GM21529 (cell line): ENCODE data around the gene GRIK3.
"Not testable (repeated sequence)": the region's sequence is repeated elsewhere in the genome, so short reads cannot be mapped to it uniquely, and the experiment has no call there.

Source experiments
- ATAC-seq: cut with Tn5 transposase; IDR thresholded peaks from one replicate; pipeline ENCODE4 v1.9.1; 2021; ENCODE audit not compliant: unreplicated experiment

GRIK3 gene

GRCh38 chr1:36911561-36912364, 122.6 kb downstream of the GRIK3 start:
- ATAC-seq = no peak

GRCh38 chr1:36910886-36911540, 123.3 kb downstream of the GRIK3 start:
- ATAC-seq = no peak

- no peak for ATAC-seq
Measured at GRCh38 chr1:36909946-36910725, 124.2 kb downstream of the GRIK3 start.

GRCh38 chr1:36909359-36909758, 125.0 kb downstream of the GRIK3 start:
- not testable (repeated sequence) for ATAC-seq

- no peak for ATAC-seq
Measured at GRCh38 chr1:36908096-36908495, 126.2 kb downstream of the GRIK3 start.

- ATAC-seq = no peak
Measured at GRCh38 chr1:36906555-36906954, 127.8 kb downstream of the GRIK3 start.

GRCh38 chr1:36905941-36906340, 128.4 kb downstream of the GRIK3 start:
- ATAC-seq = no peak

- no peak for ATAC-seq
Measured at GRCh38 chr1:36900128-36900527, 134.2 kb downstream of the GRIK3 start.

- not testable (repeated sequence) for ATAC-seq
Measured at GRCh38 chr1:36897813-36898212, 136.5 kb downstream of the GRIK3 start.

GRCh38 chr1:36894824-36895223, 139.5 kb downstream of the GRIK3 start:
- no peak for ATAC-seq

GRCh38 chr1:36890776-36891175, 143.5 kb downstream of the GRIK3 start:
- ATAC-seq = no peak

- no peak for ATAC-seq
Measured at GRCh38 chr1:36889478-36890226, 144.7 kb downstream of the GRIK3 start.

GRCh38 chr1:36888811-36889477, 145.4 kb downstream of the GRIK3 start:
- ATAC-seq = no peak

- ATAC-seq = no peak
Measured at GRCh38 chr1:36885540-36886357, 148.6 kb downstream of the GRIK3 start.

- ATAC-seq = no peak
Measured at GRCh38 chr1:36884801-36885200, 149.5 kb downstream of the GRIK3 start.

GRCh38 chr1:36884029-36884701, 150.2 kb downstream of the GRIK3 start:
- ATAC-seq = no peak

- ATAC-seq = no peak
Measured at GRCh38 chr1:36883315-36883949, 150.9 kb downstream of the GRIK3 start.

GRCh38 chr1:36882536-36883285, 151.6 kb downstream of the GRIK3 start:
- ATAC-seq = no peak
